Measurements from ENCODE around the gene RGPD5.
"Not testable (repeated sequence)": the region's sequence is repeated elsewhere in the genome, so short reads cannot be mapped to it uniquely, and the experiment has no call there.

The RGPD5 gene

GRCh38 chr2:109794074-109794737 lies at the start of gene RGPD5:
Gene RGPD5, plus strand, starts transcription at chr2:109794305. Its CDS starts 161 bp downstream, at chr2:109794466.
- not testable (repeated sequence) for H3K4me3 ChIP-seq (ENCODE audit: low read depth, low read length); DNase-seq (ENCODE audit: low read depth)

GRCh38 chr2:109751572-109751971 lies 42.5 kb upstream of the RGPD5 start:
- H3K4me3 ChIP-seq (ENCODE audit: low read depth, low read length); DNase-seq (ENCODE audit: low read depth): not testable (repeated sequence)

GRCh38 chr2:109757163-109757824 lies 36.8 kb upstream of the RGPD5 start:
- not testable (repeated sequence) for DNase-seq (ENCODE audit: low read depth); H3K4me3 ChIP-seq (ENCODE audit: low read depth, low read length)

DNA sequence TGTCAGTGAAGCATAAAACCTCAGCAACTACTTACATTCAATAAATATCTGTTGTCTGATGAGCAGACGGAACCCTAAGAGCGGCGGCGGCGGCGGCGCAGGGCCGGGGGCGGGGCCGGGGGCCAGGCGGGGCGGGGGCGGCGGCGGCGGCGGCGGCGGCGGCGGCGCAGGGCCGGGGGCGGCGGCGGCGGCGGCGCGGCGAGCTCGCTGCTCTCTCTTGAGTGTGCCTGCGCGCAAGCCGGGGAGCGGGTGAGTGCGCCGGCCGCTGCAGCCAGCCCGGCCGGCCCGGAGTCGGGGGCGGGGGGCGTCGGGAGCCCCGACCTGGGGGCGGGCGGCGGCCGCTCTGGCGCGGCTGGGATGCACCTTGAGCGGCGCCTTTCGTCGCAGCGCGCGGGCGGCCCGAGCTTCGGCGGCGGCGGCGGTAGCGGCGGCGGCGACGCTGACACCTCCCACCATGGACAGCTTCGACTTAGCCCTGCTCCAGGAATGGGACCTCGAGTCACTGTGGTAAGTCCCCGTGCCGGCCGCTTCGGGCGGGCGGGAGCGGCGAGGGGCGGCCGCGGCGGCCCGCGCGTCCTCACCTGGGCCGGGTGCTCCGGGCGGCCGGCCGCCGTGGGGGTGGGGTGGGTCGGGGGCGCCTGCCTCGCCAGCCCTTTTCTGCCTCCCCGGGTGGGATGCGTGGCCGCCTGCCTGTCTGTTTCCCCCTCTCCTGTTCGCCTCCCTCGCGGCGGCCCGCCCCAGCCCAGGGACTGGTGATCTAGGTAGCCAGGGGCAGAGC lies 33.7 kb upstream of the RGPD5 start:
- not testable (repeated sequence) for H3K4me3 ChIP-seq (ENCODE audit: low read depth, low read length); DNase-seq (ENCODE audit: low read depth)

- H3K4me3 ChIP-seq (ENCODE audit: low read depth, low read length); DNase-seq (ENCODE audit: low read depth): not testable (repeated sequence)
Observed at GRCh38 chr2:109761043-109761454, 33.1 kb upstream of the RGPD5 start.

- DNase-seq (ENCODE audit: low read depth); H3K4me3 ChIP-seq (ENCODE audit: low read depth, low read length): not testable (repeated sequence)
Observed at GRCh38 chr2:109761976-109762375, 32.1 kb upstream of the RGPD5 start.

DNA sequence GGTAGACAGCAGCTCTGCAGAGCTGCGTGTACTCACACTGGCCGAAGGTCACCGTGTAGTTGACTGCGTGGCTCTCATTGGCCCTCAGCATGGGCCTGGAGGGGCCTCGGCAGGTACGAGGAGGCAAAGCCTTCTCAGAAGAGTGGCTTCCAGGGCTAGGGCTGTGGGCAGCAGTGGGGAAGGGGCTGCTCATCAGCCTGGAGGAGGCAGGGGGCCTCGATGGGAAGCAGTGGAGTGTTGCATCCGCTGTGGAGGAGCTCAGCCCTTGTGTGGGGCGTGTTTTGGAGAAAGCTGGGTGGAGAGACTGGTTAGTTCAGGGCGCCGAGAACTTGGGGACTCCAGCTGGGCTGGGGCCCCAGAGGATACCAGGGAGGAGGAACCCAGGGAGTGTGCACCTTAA lies 28.0 kb upstream of the RGPD5 start:
- H3K4me3 ChIP-seq (ENCODE audit: low read depth, low read length); DNase-seq (ENCODE audit: low read depth): not testable (repeated sequence)

DNA sequence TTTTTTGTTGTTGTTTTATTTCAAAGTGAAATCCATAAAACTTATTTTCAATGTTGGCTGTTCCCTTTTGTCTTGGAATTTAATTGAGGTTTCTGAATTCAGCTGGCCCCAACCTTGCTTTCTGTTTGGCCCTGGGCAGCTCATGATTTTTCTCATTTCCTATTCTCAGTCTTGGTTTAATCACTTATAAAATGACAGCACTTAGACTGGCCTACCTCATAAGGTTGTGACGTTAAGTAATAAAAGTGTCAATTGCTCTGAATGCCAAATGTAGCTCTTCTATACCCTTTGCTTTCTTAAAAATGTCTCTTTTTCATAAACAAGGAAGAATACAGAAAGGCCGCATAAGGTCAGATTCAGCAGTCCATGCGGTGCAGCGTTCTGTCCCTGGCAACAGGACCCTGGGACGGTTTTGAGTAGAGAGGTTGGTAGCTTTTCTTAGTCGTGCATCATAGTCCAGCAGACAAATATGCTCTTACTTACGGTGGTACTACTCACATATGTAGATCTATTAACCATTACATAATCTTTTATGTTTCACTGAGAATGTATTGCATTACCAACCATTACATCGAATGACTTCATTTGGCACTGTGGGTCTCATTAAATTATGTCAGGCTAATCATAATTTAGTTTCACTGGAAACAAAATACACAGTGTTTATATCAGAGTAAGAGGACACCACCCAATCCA lies 27.1 kb upstream of the RGPD5 start:
- not testable (repeated sequence) for DNase-seq (ENCODE audit: low read depth); H3K4me3 ChIP-seq (ENCODE audit: low read depth, low read length)

GRCh38 chr2:109768934-109769333 lies 25.2 kb upstream of the RGPD5 start:
- not testable (repeated sequence) for DNase-seq (ENCODE audit: low read depth)

GRCh38 chr2:109779118-109779517 lies 15.0 kb upstream of the RGPD5 start:
- not testable (repeated sequence) for DNase-seq (ENCODE audit: low read depth); H3K4me3 ChIP-seq (ENCODE audit: low read depth, low read length)

More at GRCh38 chr2:109768934-109769333, 25.2 kb upstream of the RGPD5 start:
- not testable (repeated sequence) for H3K4me3 ChIP-seq (ENCODE audit: low read depth, low read length)

- not testable (repeated sequence) for H3K4me3 ChIP-seq (ENCODE audit: low read depth, low read length); DNase-seq (ENCODE audit: low read depth)
Observed at GRCh38 chr2:109781147-109781816, 12.8 kb upstream of the RGPD5 start.

GRCh38 chr2:109782446-109782993 lies 11.6 kb upstream of the RGPD5 start:
- H3K4me3 ChIP-seq (ENCODE audit: low read depth, low read length); DNase-seq (ENCODE audit: low read depth): not testable (repeated sequence)

- DNase-seq (ENCODE audit: low read depth); H3K4me3 ChIP-seq (ENCODE audit: low read depth, low read length): not testable (repeated sequence)
Observed at GRCh38 chr2:109791530-109792279, 2.4 kb upstream of the RGPD5 start.

DNA sequence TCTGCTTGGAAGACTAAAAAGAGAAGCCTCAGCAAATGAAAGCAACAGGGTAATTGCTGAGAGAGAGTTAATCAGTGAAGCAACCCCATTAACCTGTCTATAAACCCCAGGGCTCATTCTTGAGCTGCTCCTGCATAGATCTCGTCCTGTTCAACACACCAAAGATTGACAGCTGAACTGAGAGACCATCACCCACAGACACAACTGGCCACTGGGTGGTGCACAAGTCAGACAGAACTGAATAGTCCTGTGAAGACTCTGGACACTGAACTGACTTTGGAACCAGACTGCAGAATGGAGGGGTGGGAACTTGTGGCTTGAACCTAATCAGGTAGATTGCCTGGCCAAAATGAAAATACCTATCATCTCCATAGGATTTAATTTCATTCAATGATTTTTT lies 1.4 kb upstream of the RGPD5 start:
- not testable (repeated sequence) for DNase-seq (ENCODE audit: low read depth); H3K4me3 ChIP-seq (ENCODE audit: low read depth, low read length)

DNA sequence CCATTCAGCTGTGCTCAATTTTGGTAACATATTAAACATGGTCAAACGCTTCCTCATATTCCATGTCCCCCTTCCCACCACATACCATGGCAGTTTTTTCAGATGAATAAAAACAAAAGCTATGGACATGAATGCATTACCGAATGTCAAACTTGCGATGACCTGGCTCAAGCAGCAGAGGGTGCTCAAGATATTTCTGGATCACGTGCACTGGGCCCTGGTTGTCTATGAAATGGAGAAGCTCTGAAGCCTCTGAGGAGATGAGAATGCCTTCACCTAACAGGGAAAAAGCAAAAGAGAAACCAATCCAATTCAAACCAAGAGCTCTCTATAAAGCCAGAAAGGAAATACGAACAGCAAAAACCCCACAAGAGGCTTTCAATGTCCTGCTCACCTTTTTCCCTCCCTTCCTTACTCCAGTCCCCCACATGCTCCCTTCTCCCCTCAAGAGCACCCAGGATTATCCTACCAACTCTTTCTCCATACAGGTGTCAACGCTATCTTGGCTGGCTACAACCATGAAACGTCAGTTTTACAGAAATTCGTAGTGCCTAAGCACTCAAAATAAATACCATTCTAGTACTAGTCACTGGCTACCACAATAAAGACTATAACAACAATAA lies 77.1 kb downstream of the RGPD5 start:
- DNase-seq (ENCODE audit: low read depth); H3K4me3 ChIP-seq (ENCODE audit: low read depth, low read length): not testable (repeated sequence)

GRCh38 chr2:109876625-109877024 lies 82.5 kb downstream of the RGPD5 start:
- DNase-seq (ENCODE audit: low read depth); H3K4me3 ChIP-seq (ENCODE audit: low read depth, low read length): not testable (repeated sequence)

GRCh38 chr2:109882112-109882511 lies 88.0 kb downstream of the RGPD5 start:
- H3K4me3 ChIP-seq (ENCODE audit: low read depth, low read length); DNase-seq (ENCODE audit: low read depth): not testable (repeated sequence)

All from GM12865 (cell line).